ENCODE data around the gene FOXP4. TPM values are rescaled to one million over a fixed set of nuclear protein-coding genes. Genes with fewer than 3 reads are reported as not detected.

FOXP4 gene
- total RNA-seq, 1 donor: 2.2 TPM

GRCh38 chr6:41538556-41539182 is 7.5 kb upstream of the FOXP4 start:
- DNase-seq (ENCODE audit: low read depth): peak; percentile 86

GRCh38 chr6:41539204-41539603 is 7.0 kb upstream of the FOXP4 start:
- TF ChIP-seq CTCF (IDR thresholded peaks at IDR 0.05; ENCODE audit: insufficient read depth, low read depth, low read length): no peak
- H3K4me3 ChIP-seq (ENCODE audit: low read depth, low read length): no peak overlapping the region
- DNase-seq (ENCODE audit: low read depth): no peak

More at GRCh38 chr6:41538556-41539182, 7.5 kb upstream of the FOXP4 start:
- no peak overlapping the region for H3K4me3 ChIP-seq (ENCODE audit: low read depth, low read length)
- TF ChIP-seq CTCF (IDR thresholded peaks at IDR 0.05; ENCODE audit: insufficient read depth, low read depth, low read length): no peak

- no peak overlapping the region for H3K4me3 ChIP-seq (ENCODE audit: low read depth, low read length)
- no peak for DNase-seq (ENCODE audit: low read depth)
- no peak for TF ChIP-seq CTCF (IDR thresholded peaks at IDR 0.05; ENCODE audit: insufficient read depth, low read depth, low read length)
These were observed 4.8 kb upstream of the FOXP4 start for GRCh38 chr6:41541364-41541763.

- TF ChIP-seq CTCF (IDR thresholded peaks at IDR 0.05; ENCODE audit: insufficient read depth, low read depth, low read length): no peak
- no peak for DNase-seq (ENCODE audit: low read depth)
- no peak overlapping the region for H3K4me3 ChIP-seq (ENCODE audit: low read depth, low read length)
These were observed 3.1 kb upstream of the FOXP4 start for GRCh38 chr6:41543087-41543486.

GRCh38 chr6:41545247-41545702 is 906 bp upstream of the FOXP4 start:
- TF ChIP-seq CTCF (IDR thresholded peaks at IDR 0.05; ENCODE audit: insufficient read depth, low read depth, low read length): no peak
- no peak for DNase-seq (ENCODE audit: low read depth)
- peak overlapping the region; percentile 95 for H3K4me3 ChIP-seq (ENCODE audit: low read depth, low read length)

- DNase-seq (ENCODE audit: low read depth): no peak
- H3K4me3 ChIP-seq (ENCODE audit: low read depth, low read length): peak overlapping the region; percentile 95
- TF ChIP-seq CTCF (IDR thresholded peaks at IDR 0.05; ENCODE audit: insufficient read depth, low read depth, low read length): no peak
These were observed 289 bp downstream of the FOXP4 start for GRCh38 chr6:41546475-41546865.
